ENCODE measurements around the gene CXCR3.

CXCR3 gene

DNA sequence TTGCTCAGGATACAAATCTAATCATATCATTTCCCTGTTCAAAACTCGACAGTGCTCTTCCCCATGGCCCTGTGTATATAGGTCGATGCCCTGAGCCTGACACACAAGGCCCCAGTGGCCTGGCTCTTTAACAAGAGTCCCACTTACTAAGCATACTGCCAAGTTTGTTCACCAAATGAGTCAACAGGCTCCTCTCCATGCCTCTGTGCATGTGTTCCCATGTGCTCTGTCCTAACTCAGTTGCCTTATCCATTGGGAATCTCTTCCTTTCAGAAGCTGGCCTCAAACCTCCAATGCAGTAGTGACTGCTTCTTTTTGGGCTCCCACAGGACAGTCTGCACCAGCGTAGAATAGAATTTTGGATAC is 18.9 kb upstream of the CXCR3 start:
- Histone ChIP-seq H4K91ac (ENCODE audit: low read depth, low read length) (peak overlapping the region; percentile 43), H3K79me2 (ENCODE audit: control insufficient read depth, insufficient read depth, low read length, poor library complexity) (no peaks in the 10 kb centered on the region), H3K14ac (ENCODE audit: low read length) (no peak overlapping the region), H3K36me3 (ENCODE audit: control insufficient read depth in 1 of 2, insufficient read depth in 2 of 2, low read length in 2 of 2) (no peaks in the 10 kb centered on the region), H2BK120ac (ENCODE audit: insufficient read depth, low read length, poor library complexity) (no peak overlapping the region), H3K79me1 (ENCODE audit: low read length) (no peaks in the 10 kb centered on the region), H3K4me3 (ENCODE audit: low read depth, low read length) (no peak overlapping the region), H3K23ac (ENCODE audit: low read length) (no peak overlapping the region), H3K18ac (ENCODE audit: low read length) (no peak overlapping the region), H3K4me2 (ENCODE audit: low read length) (no peak overlapping the region), H3K27me3 (ENCODE audit: insufficient read depth, low read length) (no peaks in the 10 kb centered on the region), H3K9me3 (ENCODE audit: insufficient read depth, low read depth, low read length) (no peaks in the 10 kb centered on the region), H4K12ac (ENCODE audit: low read depth, low read length) (no peak overlapping the region), H3K9ac (ENCODE audit: low read length) (no peak overlapping the region), H2BK12ac (ENCODE audit: low read length) (peak overlapping the region; percentile 17), H2AFZ (ENCODE audit: insufficient read depth, low read length, poor library complexity) (no peak overlapping the region), H3K4me1 (ENCODE audit: control insufficient read depth in 1 of 2, insufficient read depth in 2 of 2, low read length in 2 of 2) (peaks cover 6% of the 10 kb centered on the region in 2 experiments), H3K4ac (ENCODE audit: low read depth, low read length) (no peak overlapping the region), H4K8ac (ENCODE audit: low read depth, low read length) (no peak overlapping the region), H2AK5ac (ENCODE audit: low read length) (no peak overlapping the region), H3K27ac (ENCODE audit: low read depth, low read length) (no peak overlapping the region), H2BK5ac (ENCODE audit: low read depth, low read length, poor library complexity) (peak overlapping the region; percentile 19)
- no CpG with 5 or more reads among the region's 3 CpGs for WGBS (ENCODE audit: extremely low coverage, insufficient coverage, insufficient read length)
- no peak for DNase-seq

DNA sequence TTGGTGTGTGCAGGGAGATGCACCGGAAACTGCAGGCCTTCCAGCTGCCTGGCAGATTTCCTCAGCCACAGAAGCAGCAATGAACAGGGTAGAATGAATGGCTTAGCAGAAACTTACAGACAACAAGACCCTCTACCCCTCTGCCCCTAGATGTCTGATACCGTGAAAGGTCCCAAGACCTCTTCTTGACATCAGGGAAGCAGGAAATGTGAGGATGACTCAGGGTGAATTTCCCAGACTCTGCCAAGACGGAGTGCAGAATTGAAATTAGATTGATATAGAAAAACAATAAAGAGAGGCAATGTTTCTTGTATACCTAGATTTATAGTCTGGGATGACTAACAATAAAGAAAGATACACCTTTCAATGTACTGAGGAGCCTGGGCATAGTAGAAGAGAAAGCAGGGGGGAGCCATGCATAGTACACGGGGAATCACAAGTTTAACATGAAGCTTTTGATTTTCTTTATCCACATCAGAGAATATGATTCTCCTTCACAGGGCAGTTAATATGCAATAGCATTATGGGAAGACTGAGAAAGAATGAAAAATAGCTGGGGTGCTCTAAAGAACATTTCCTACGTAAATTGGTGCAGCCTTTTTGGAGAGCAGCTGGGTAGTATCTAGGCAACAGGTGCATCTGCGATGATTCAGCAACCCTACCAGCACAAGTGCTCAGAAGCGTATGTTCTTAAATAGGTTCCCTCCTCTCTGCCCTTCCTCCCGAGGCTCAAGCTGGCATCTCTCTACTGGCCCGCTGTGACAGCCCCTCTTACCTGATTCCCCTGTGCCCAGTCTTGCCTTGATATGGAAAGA is 18.3 kb upstream of the CXCR3 start:
- no peak overlapping the region for H2AFZ ChIP-seq (ENCODE audit: insufficient read depth, low read length, poor library complexity)
- no CpG with 5 or more reads among the region's 9 CpGs for WGBS (ENCODE audit: extremely low coverage, insufficient coverage, insufficient read length)
- H3K9ac ChIP-seq (ENCODE audit: low read length): no peak overlapping the region
- H3K14ac ChIP-seq (ENCODE audit: low read length): no peak overlapping the region
- DNase-seq: no peak
- peak overlapping the region; percentile 35 for H2BK5ac ChIP-seq (ENCODE audit: low read depth, low read length, poor library complexity)
- H3K9me3 ChIP-seq (ENCODE audit: insufficient read depth, low read depth, low read length): no peaks in the 10 kb centered on the region
- no peaks in the 10 kb centered on the region for H3K79me2 ChIP-seq (ENCODE audit: control insufficient read depth, insufficient read depth, low read length, poor library complexity)
- H4K91ac ChIP-seq (ENCODE audit: low read depth, low read length): peak overlapping the region; percentile 43
- H2AK5ac ChIP-seq (ENCODE audit: low read length): peak overlapping the region; percentile 63
- no peaks in the 10 kb centered on the region for H3K36me3 ChIP-seq (ENCODE audit: control insufficient read depth in 1 of 2, insufficient read depth in 2 of 2, low read length in 2 of 2)
- H3K23ac ChIP-seq (ENCODE audit: low read length): no peak overlapping the region
- H3K4me2 ChIP-seq (ENCODE audit: low read length): no peak overlapping the region
- H3K4me1 ChIP-seq (ENCODE audit: control insufficient read depth in 1 of 2, insufficient read depth in 2 of 2, low read length in 2 of 2): peaks cover 6 to 8% of the 10 kb centered on the region in 2 experiments
- no peaks in the 10 kb centered on the region for H3K27me3 ChIP-seq (ENCODE audit: insufficient read depth, low read length)
- no peak overlapping the region for H4K8ac ChIP-seq (ENCODE audit: low read depth, low read length)
- no peak overlapping the region for H2BK120ac ChIP-seq (ENCODE audit: insufficient read depth, low read length, poor library complexity)
- no peak overlapping the region for H3K4me3 ChIP-seq (ENCODE audit: low read depth, low read length)
- H3K4ac ChIP-seq (ENCODE audit: low read depth, low read length): no peak overlapping the region
- H2BK12ac ChIP-seq (ENCODE audit: low read length): no peak overlapping the region
- H3K79me1 ChIP-seq (ENCODE audit: low read length): no peaks in the 10 kb centered on the region
- H3K27ac ChIP-seq (ENCODE audit: low read depth, low read length): no peak overlapping the region
- no peak overlapping the region for H4K12ac ChIP-seq (ENCODE audit: low read depth, low read length)
- no peak overlapping the region for H3K18ac ChIP-seq (ENCODE audit: low read length)

DNA sequence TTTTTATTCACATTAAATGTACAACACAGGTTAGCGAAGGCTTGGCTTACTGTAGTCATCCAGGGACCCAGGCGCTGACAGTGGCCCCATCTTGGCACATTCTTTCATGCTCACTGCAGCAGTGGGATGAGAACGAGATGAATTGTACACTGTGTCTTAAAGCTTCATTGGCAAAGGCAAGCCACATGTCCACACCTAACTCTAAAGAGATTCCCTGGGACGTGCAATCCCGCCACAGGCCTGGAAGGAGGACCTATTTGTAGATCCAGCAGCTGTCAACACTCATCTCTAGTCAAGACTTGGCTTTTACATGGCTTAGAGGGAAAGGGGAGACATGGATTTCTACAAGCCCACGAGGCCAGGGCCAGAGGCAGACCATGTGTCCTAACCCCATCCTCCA is 16.1 kb upstream of the CXCR3 start:
- Histone ChIP-seq H3K4ac (ENCODE audit: low read depth, low read length) (no peak overlapping the region), H4K91ac (ENCODE audit: low read depth, low read length) (no peak overlapping the region), H3K9me3 (ENCODE audit: insufficient read depth, low read depth, low read length) (no peaks in the 10 kb centered on the region), H2AK5ac (ENCODE audit: low read length) (no peak overlapping the region), H3K9ac (ENCODE audit: low read length) (no peak overlapping the region), H2BK5ac (ENCODE audit: low read depth, low read length, poor library complexity) (no peak overlapping the region), H3K23ac (ENCODE audit: low read length) (no peak overlapping the region), H2BK120ac (ENCODE audit: insufficient read depth, low read length, poor library complexity) (no peak overlapping the region), H2AFZ (ENCODE audit: insufficient read depth, low read length, poor library complexity) (no peak overlapping the region), H4K12ac (ENCODE audit: low read depth, low read length) (no peak overlapping the region), H3K14ac (ENCODE audit: low read length) (no peak overlapping the region), H2BK12ac (ENCODE audit: low read length) (no peak overlapping the region), H3K36me3 (ENCODE audit: control insufficient read depth in 1 of 2, insufficient read depth in 2 of 2, low read length in 2 of 2) (no peaks in the 10 kb centered on the region), H3K27ac (ENCODE audit: low read depth, low read length) (no peak overlapping the region), H3K27me3 (ENCODE audit: insufficient read depth, low read length) (no peaks in the 10 kb centered on the region), H4K8ac (ENCODE audit: low read depth, low read length) (no peak overlapping the region), H3K79me2 (ENCODE audit: control insufficient read depth, insufficient read depth, low read length, poor library complexity) (no peaks in the 10 kb centered on the region), H3K18ac (ENCODE audit: low read length) (no peak overlapping the region), H3K79me1 (ENCODE audit: low read length) (no peaks in the 10 kb centered on the region), H3K4me2 (ENCODE audit: low read length) (no peak overlapping the region), H3K4me1 (ENCODE audit: control insufficient read depth in 1 of 2, insufficient read depth in 2 of 2, low read length in 2 of 2) (peaks cover 8% of the 10 kb centered on the region in 2 experiments), H3K4me3 (ENCODE audit: low read depth, low read length) (no peak overlapping the region)
- no CpG with 5 or more reads among the region's 6 CpGs for WGBS (ENCODE audit: extremely low coverage, insufficient coverage, insufficient read length)
- DNase-seq: no peak

DNA sequence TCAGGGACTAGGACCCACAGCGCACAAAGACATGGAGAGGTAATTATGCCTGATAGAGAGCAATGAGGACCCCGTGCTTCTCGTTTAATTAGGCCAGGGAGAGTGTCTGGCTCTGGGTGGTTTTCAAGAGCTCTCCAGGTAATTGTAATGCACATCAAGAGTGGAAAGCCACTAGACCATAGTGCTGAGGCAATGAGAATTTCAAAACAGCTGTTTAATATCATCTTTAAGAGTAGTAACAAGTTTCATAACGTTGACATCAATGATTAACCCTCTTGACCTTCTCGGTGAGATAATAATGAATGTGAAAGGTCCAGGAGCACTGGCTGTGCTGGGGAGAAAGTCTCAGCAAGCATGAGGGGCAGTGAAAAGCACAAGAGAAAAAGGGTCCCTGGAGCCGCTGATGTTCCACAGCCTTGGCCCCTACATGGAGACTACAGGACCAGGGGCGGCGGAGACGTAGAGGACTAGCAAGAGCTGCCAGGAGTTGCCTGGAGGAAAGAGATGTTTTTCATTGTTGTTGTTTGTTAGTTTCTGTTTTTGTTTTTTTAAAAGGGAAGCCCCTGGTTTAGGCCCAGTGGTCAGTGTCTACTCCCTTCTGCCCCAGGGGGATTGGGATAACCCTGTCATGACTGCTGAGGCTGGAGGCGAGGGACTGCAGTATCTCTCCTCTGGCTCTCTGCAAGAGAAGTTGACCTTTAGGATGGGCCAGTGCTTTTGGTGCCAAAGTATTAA is 14.8 kb upstream of the CXCR3 start:
- Histone ChIP-seq H3K18ac (ENCODE audit: low read length) (no peak overlapping the region), H2BK5ac (ENCODE audit: low read depth, low read length, poor library complexity) (peak overlapping the region; percentile 40), H3K79me1 (ENCODE audit: low read length) (no peaks in the 10 kb centered on the region), H2BK12ac (ENCODE audit: low read length) (peak overlapping the region; percentile 49), H2AK5ac (ENCODE audit: low read length) (no peak overlapping the region), H3K27ac (ENCODE audit: low read depth, low read length) (no peak overlapping the region), H3K9me3 (ENCODE audit: insufficient read depth, low read depth, low read length) (no peaks in the 10 kb centered on the region), H3K79me2 (ENCODE audit: control insufficient read depth, insufficient read depth, low read length, poor library complexity) (no peaks in the 10 kb centered on the region), H2AFZ (ENCODE audit: insufficient read depth, low read length, poor library complexity) (no peak overlapping the region), H4K8ac (ENCODE audit: low read depth, low read length) (no peak overlapping the region), H3K4me1 (ENCODE audit: control insufficient read depth in 1 of 2, insufficient read depth in 2 of 2, low read length in 2 of 2) (peaks cover 8% of the 10 kb centered on the region in 2 experiments), H3K4me3 (ENCODE audit: low read depth, low read length) (no peak overlapping the region), H3K27me3 (ENCODE audit: insufficient read depth, low read length) (no peaks in the 10 kb centered on the region), H4K91ac (ENCODE audit: low read depth, low read length) (peak overlapping the region; percentile 55), H3K23ac (ENCODE audit: low read length) (no peak overlapping the region), H3K14ac (ENCODE audit: low read length) (no peak overlapping the region), H3K9ac (ENCODE audit: low read length) (no peak overlapping the region), H2BK120ac (ENCODE audit: insufficient read depth, low read length, poor library complexity) (peak overlapping the region; percentile 22), H3K36me3 (ENCODE audit: control insufficient read depth in 1 of 2, insufficient read depth in 2 of 2, low read length in 2 of 2) (no peaks in the 10 kb centered on the region), H3K4me2 (ENCODE audit: low read length) (no peak overlapping the region), H4K12ac (ENCODE audit: low read depth, low read length) (no peak overlapping the region), H3K4ac (ENCODE audit: low read depth, low read length) (no peak overlapping the region)
- no peak for DNase-seq
- no CpG with 5 or more reads among the region's 10 CpGs for WGBS (ENCODE audit: extremely low coverage, insufficient coverage, insufficient read length)
